ENCODE measurements around the gene FXR2.
"Not testable (repeated sequence)": the region's sequence is repeated elsewhere in the genome, so short reads cannot be mapped to it uniquely, and the experiment has no call there.

FXR2 gene

GRCh38 chr17:7614425-7615264 is at the start of gene FXR2:
Gene FXR2 (minus strand): TSS chr17:7614897. CDS start chr17:7614532, 365 bp downstream.
- DNase-seq (ENCODE audit: low read depth in 2 of 2) = peak; percentile 98 to 100

GRCh38 chr17:7656958-7657609 is 42.4 kb upstream of the FXR2 start:
- no peak for DNase-seq (ENCODE audit: low read depth in 2 of 2)

GRCh38 chr17:7655541-7655840 is 40.8 kb upstream of the FXR2 start:
- no peak for DNase-seq (ENCODE audit: low read depth in 2 of 2)

GRCh38 chr17:7654832-7655540 is 40.3 kb upstream of the FXR2 start:
- DNase-seq (ENCODE audit: low read depth in 2 of 2) = no peak

GRCh38 chr17:7652388-7653356 is 38.0 kb upstream of the FXR2 start:
- no peak for DNase-seq (ENCODE audit: low read depth in 2 of 2)

GRCh38 chr17:7651665-7652387 is 37.1 kb upstream of the FXR2 start:
- no peak for DNase-seq (ENCODE audit: low read depth in 2 of 2)

GRCh38 chr17:7651097-7651664 is 36.5 kb upstream of the FXR2 start:
- no peak for DNase-seq (ENCODE audit: low read depth in 2 of 2)

GRCh38 chr17:7650509-7651096 is 35.9 kb upstream of the FXR2 start, which contains the start of gene ATP1B2:
Gene ATP1B2 (plus strand): TSS chr17:7650926. CDS start chr17:7651519, 593 bp downstream.
- DNase-seq (ENCODE audit: low read depth in 2 of 2) = peak; percentile 55 to 62

GRCh38 chr17:7647018-7647417 is 32.3 kb upstream of the FXR2 start:
- DNase-seq (ENCODE audit: low read depth in 2 of 2) = no peak

- no peak for DNase-seq (ENCODE audit: low read depth in 2 of 2)
Observed at GRCh38 chr17:7646457-7646856, 31.8 kb upstream of the FXR2 start.

GRCh38 chr17:7644775-7645174 is 30.1 kb upstream of the FXR2 start:
- no peak for DNase-seq (ENCODE audit: low read depth in 2 of 2)

- DNase-seq (ENCODE audit: low read depth in 2 of 2) = not testable (repeated sequence)
Observed at GRCh38 chr17:7641635-7642034, 26.9 kb upstream of the FXR2 start.

- DNase-seq (ENCODE audit: low read depth in 2 of 2) = no peak
Observed at GRCh38 chr17:7640783-7641182, 26.1 kb upstream of the FXR2 start.

GRCh38 chr17:7636163-7636562 is 21.5 kb upstream of the FXR2 start:
- no peak for DNase-seq (ENCODE audit: low read depth in 2 of 2)

- DNase-seq (ENCODE audit: low read depth in 2 of 2) = no peak
Observed at GRCh38 chr17:7634384-7634783, 19.7 kb upstream of the FXR2 start.

- DNase-seq (ENCODE audit: low read depth in 2 of 2) = no peak
Observed at GRCh38 chr17:7633093-7633492, 18.4 kb upstream of the FXR2 start.

GRCh38 chr17:7632492-7632894 is 17.8 kb upstream of the FXR2 start:
- DNase-seq (ENCODE audit: low read depth in 2 of 2) = no peak

- no peak for DNase-seq (ENCODE audit: low read depth in 2 of 2)
Observed at GRCh38 chr17:7631398-7632380, 17.0 kb upstream of the FXR2 start.
